Measurements from ENCODE around the gene RETSAT.
"Not testable (repeated sequence)": the region's sequence is repeated elsewhere in the genome, so short reads cannot be mapped to it uniquely, and the experiment has no call there.

RETSAT gene

GRCh38 chr2:85354286-85355072 lies at the start of gene RETSAT, which contains the start of gene ELMOD3:
Gene RETSAT (minus strand): TSS chr2:85354528. CDS start chr2:85354507, 21 bp downstream.
Gene ELMOD3 (plus strand): TSS chr2:85354769. CDS start chr2:85357199, 2,430 bp downstream.
- DNase-seq: peak; percentile 97

GRCh38 chr2:85401844-85402243 lies 47.5 kb upstream of the RETSAT start:
- no peak for DNase-seq

GRCh38 chr2:85401464-85401805 lies 47.1 kb upstream of the RETSAT start:
- no peak for DNase-seq

GRCh38 chr2:85400541-85401463 lies 46.5 kb upstream of the RETSAT start:
- DNase-seq: no peak

- DNase-seq: no peak
Observed at GRCh38 chr2:85400023-85400422, 45.7 kb upstream of the RETSAT start.

- DNase-seq: no peak
Observed at GRCh38 chr2:85399183-85399455, 44.8 kb upstream of the RETSAT start.

- no peak for DNase-seq
Observed at GRCh38 chr2:85398426-85399182, 44.3 kb upstream of the RETSAT start.

GRCh38 chr2:85397925-85398331 lies 43.6 kb upstream of the RETSAT start:
- DNase-seq: no peak

- no peak for DNase-seq
Observed at GRCh38 chr2:85396531-85397470, 42.5 kb upstream of the RETSAT start.

- DNase-seq: no peak
Observed at GRCh38 chr2:85395912-85396475, 41.7 kb upstream of the RETSAT start.

GRCh38 chr2:85394976-85395375 lies 40.6 kb upstream of the RETSAT start:
- DNase-seq: no peak

GRCh38 chr2:85394261-85394681 lies 39.9 kb upstream of the RETSAT start:
- no peak for DNase-seq

GRCh38 chr2:85393836-85394235 lies 39.5 kb upstream of the RETSAT start:
- no peak for DNase-seq

GRCh38 chr2:85390941-85391669 lies 36.8 kb upstream of the RETSAT start:
- DNase-seq: peak; percentile 60

GRCh38 chr2:85388878-85389538 lies 34.7 kb upstream of the RETSAT start:
- no peak for DNase-seq

GRCh38 chr2:85387754-85388153 lies 33.4 kb upstream of the RETSAT start:
- DNase-seq: no peak

GRCh38 chr2:85385746-85386145 lies 31.4 kb upstream of the RETSAT start:
- DNase-seq: no peak

GRCh38 chr2:85383850-85384249 lies 29.5 kb upstream of the RETSAT start:
- DNase-seq: no peak

GRCh38 chr2:85383151-85383550 lies 28.8 kb upstream of the RETSAT start:
- not testable (repeated sequence) for DNase-seq

- DNase-seq: no peak
Observed at GRCh38 chr2:85380048-85380447, 25.7 kb upstream of the RETSAT start.

- no peak for DNase-seq
Observed at GRCh38 chr2:85378257-85378656, 23.9 kb upstream of the RETSAT start.

Data from stimulated activated CD4-positive, alpha-beta T cell treated with anti-CD3 and anti-CD28 coated beads, Interleukin-1b, Interleukin-23, amount 100 ng/mL, for 48 hours (primary cell).